GM18907 (cell line): ENCODE data around the gene HPX.

ENCODE experiments used
- ATAC-seq: cut with Tn5 transposase; IDR thresholded peaks from one replicate; pipeline ENCODE4 v1.9.1; 2021; ENCODE audit warnings: mild to moderate bottlenecking, moderate library complexity; ENCODE audit not compliant: unreplicated experiment

Gene HPX

GRCh38 chr11:6468712-6469495 lies 28.1 kb upstream of the HPX start:
- ATAC-seq = peak; percentile 74

GRCh38 chr11:6459099-6459450 lies 18.3 kb upstream of the HPX start:
- no peak for ATAC-seq

- ATAC-seq = no peak
Observed at GRCh38 chr11:6458352-6459098, 17.7 kb upstream of the HPX start.

GRCh38 chr11:6457581-6458320 lies 17.0 kb upstream of the HPX start:
- ATAC-seq = no peak

- ATAC-seq = no peak
Observed at GRCh38 chr11:6456361-6457073, 15.7 kb upstream of the HPX start.

GRCh38 chr11:6455070-6455469 lies 14.3 kb upstream of the HPX start:
- ATAC-seq = no peak

- no peak for ATAC-seq
Observed at GRCh38 chr11:6453152-6453551, 12.4 kb upstream of the HPX start.

- ATAC-seq = no peak
Observed at GRCh38 chr11:6452219-6452618, 11.4 kb upstream of the HPX start.

- ATAC-seq = no peak
Observed at GRCh38 chr11:6448574-6448973, 7.8 kb upstream of the HPX start.

- peak; percentile 81 for ATAC-seq
Observed at GRCh38 chr11:6443269-6444003, 2.6 kb upstream of the HPX start.

- ATAC-seq = no peak
Observed at GRCh38 chr11:6442441-6442840, 1.7 kb upstream of the HPX start.

- peak; percentile 39 for ATAC-seq
Observed at GRCh38 chr11:6438979-6439571, 1.7 kb downstream of the HPX start.

- no peak for ATAC-seq
Observed at GRCh38 chr11:6437993-6438392, 2.8 kb downstream of the HPX start.

- no peak for ATAC-seq
Observed at GRCh38 chr11:6437423-6437822, 3.4 kb downstream of the HPX start.

- peak; percentile 49 for ATAC-seq
Observed at GRCh38 chr11:6433998-6434660, 6.7 kb downstream of the HPX start.

GRCh38 chr11:6431861-6432260 lies 8.9 kb downstream of the HPX start:
- no peak for ATAC-seq

- no peak for ATAC-seq
Observed at GRCh38 chr11:6427516-6427915, 13.3 kb downstream of the HPX start.

GRCh38 chr11:6420677-6421076 lies 20.1 kb downstream of the HPX start:
- ATAC-seq = no peak

- no peak for ATAC-seq
Observed at GRCh38 chr11:6419009-6419631, 21.7 kb downstream of the HPX start, which contains the start of gene APBB1. Gene APBB1, minus strand, starts transcription at chr11:6419094. Its CDS starts 7,747 bp downstream, at chr11:6411347.
